NCI-H748 (cell line): Measurements from ENCODE around the gene ISG20L2.

Source experiments
- DNase-seq: peaks from one replicate; lab custom pipeline; 2025; ENCODE audit not compliant: unreplicated experiment; lab: John Stamatoyannopoulos, UW

ISG20L2 gene

DNA sequence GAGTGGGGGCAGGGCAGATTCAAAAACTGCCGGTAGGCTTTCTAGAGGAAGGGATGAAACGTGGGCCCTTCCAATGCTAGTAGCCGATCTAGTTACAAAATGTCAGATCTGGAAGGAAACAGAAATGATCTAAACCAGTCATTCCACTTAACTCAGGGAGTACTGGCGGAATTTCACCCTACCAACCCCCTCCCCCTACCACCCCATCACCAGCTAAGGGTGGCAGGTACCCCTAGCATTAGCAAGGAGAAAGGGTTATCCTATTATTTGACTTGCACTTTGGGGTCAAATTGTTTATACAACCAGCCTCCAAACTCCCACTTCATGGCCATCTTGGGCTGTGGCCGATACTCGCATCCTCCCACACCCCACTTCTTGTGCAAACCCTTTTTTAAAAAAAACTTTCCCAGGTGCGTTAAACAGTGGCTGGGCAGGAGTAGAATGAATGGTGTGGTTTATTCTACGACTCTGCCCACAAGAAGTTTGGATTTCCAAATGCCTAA is 13.0 kb upstream of the ISG20L2 start:
- DNase-seq, result no peak

DNA sequence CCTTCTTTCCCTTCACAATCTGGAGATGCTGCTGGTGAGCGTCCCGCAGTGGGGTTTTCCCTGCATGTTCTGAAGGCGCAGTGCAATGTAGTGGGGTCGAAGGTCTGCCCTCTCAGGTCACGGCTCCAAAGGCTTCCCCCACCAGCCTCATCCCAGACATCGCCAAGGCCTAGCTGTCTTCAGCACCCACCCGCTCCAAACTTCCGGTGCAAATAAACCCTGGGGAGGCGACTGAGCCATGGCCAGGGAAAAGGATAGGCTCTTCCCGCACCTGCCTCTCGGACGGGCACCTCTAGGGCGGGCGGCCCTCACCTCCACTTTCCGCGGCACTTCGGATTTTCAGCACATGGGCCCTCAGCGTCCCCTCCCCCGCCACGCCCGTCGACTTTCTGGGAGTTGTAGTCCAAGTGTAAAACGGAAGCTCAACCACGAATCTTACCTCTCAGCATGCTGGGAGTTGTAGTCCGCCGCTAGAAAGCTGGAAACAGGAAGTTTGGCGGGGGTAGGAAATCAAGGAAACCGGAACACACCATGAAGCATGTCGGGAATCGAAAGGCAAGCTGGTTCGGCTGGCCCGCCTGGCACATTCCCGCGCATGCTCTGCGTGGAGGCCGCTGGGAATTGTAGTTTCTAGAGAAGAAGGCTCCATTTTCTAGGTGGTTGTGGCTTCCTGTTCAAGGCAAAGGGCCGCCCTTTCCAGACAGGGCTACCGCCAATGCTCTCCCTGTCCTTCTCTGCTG is 12.3 kb upstream of the ISG20L2 start, which contains the start of gene MRPL24:
Gene MRPL24 (minus strand): TSS at position 348 of the 740 bp plus-strand sequence. CDS start 2,384 bp downstream, outside the sequence.
- peak; percentile 99 for DNase-seq

- no peak for DNase-seq
These were observed 11.7 kb upstream of the ISG20L2 start for GRCh38 chr1:156740237-156740740.

GRCh38 chr1:156738916-156739315 is 10.3 kb upstream of the ISG20L2 start:
- no peak for DNase-seq

GRCh38 chr1:156738407-156738806 is 9.8 kb upstream of the ISG20L2 start:
- DNase-seq, result no peak

GRCh38 chr1:156733989-156734584 is 5.5 kb upstream of the ISG20L2 start:
- DNase-seq, result no peak

DNA sequence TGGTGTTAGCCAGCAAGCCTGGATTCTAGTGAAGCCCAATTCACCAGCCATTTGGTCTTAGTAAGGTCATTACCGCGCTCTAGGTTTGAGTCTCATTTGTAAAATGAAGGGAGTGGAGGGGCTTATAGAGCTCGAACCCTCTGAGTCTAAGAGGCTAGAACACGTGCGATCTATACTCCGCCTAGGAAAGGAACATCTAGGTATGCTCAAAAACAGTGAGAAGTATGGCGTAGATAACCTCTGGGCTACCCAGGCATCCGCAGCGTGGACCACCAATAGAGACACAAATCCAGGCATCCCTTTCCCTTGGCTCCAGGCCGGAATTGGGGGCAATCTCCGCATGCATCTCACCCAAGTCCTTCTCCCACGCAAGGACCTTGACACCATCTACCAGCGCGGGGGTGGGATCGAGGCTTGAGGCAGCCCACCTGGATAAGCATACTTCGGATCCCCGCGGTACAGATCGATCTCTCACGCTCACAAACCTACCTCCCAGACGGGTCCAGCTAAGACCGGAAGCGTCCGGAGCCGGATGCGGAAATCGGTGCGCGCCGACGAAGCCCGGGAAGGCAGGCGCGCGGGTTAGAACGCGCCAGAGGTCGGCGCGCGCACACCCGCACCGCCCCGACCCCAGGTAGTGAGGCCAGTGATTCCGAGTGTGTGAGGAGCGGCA is 504 bp downstream of the ISG20L2 start, which contains the start of gene METTL25B:
Gene METTL25B (plus strand): TSS at position 544 of the 673 bp plus-strand sequence. CDS start 636 bp downstream, outside the sequence.
- peak; percentile 91 for DNase-seq

DNA sequence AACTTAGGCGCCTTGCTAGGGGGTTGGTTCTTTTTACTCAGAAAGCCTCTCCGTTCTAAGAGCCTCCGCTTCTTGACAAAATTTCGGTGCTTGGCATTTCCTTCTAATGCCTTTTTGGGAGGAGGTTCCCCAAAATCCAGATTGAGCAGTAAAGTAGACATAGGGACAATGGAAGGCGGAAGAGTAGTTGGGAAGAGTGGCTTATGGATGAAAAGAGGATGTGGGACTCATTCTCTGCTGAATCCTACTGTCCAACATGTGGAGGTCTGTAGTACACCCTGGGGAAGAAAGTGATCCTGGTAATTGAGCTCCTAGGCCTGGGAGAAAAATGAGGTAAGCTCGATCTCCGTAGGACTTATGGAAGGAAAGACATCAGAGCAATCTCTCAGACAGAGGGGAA is 1.1 kb downstream of the ISG20L2 start:
- DNase-seq, result no peak

- DNase-seq, result peak; percentile 54
These were observed 1.9 kb downstream of the ISG20L2 start for GRCh38 chr1:156726549-156727226.

- DNase-seq, result peak; percentile 83
These were observed 2.8 kb downstream of the ISG20L2 start for GRCh38 chr1:156725683-156726280.

GRCh38 chr1:156721535-156721934 is 7.0 kb downstream of the ISG20L2 start:
- DNase-seq, result no peak

- DNase-seq, result no peak
These were observed 7.4 kb downstream of the ISG20L2 start for GRCh38 chr1:156721131-156721530.

DNA sequence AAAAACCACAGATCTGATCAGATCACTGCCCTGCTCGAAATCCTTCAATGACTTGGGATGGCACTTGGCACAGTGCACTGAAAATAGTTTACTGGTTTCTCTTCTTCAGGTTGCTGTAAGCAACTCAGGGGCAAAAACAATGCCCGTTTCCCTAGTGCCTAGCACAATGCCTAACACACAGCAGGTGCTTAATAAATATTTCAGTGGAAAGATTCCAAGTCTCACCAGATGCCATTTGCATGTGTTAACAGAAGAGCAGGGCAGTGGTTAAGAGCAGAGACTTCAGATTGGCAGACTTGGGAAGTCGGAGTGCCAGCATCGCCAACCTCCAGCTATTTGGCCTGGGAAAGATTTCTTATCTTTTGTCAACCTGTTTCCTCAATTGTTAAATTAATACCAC is 11.2 kb downstream of the ISG20L2 start:
- DNase-seq, result no peak

GRCh38 chr1:156714830-156715229 is 13.7 kb downstream of the ISG20L2 start:
- DNase-seq, result no peak

DNA sequence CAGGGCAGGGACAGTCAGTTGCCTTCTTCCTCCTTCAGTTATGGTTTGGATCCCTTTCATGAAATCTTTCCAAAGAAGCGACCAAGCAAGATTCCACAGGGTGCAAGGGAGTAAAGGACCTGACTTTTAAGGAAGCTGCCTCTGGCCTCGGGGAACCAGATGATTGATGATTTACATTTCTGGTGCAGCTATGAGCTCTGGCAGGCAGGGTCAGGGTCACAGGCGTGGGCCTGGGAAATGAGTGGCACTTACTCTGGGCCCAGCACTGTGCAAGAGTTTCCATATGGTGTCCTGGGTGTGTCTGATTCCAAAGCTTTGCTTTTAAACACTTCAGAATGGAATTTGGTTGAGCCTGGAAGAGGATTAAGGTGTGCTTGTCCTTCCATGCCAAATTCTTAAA is 15.9 kb downstream of the ISG20L2 start:
- no peak for DNase-seq

GRCh38 chr1:156711011-156711817 is 17.4 kb downstream of the ISG20L2 start:
- DNase-seq, result no peak

- peak; percentile 26 for DNase-seq
These were observed 18.6 kb downstream of the ISG20L2 start for GRCh38 chr1:156709757-156710489.

- DNase-seq, result no peak
These were observed 19.5 kb downstream of the ISG20L2 start for GRCh38 chr1:156709031-156709430.

DNA sequence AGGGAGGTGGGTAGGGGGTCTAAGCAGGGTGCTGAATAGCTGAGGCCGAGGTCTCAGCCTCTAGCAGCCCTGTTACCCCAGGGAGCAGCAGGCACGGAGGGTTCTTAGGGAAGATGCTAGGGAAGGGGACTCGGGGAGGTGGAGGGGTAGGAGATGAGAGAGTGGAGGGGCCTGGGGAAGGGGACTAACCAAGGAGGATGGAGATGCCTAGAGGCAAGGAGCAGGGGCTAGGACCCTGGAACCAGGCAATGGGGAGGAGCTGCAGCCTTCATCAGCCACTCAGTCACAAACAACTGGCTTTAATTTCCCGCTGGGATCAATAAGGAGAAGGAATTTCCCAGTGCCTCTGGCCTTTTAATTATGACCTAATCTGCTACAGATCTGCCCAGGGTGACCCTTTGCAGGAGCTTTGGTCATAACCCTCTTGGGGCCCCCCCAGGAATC is 20.3 kb downstream of the ISG20L2 start:
- no peak for DNase-seq
